ENCODE results near the gene ALG14.
"Not testable (repeated sequence)": the region's sequence is repeated elsewhere in the genome, so short reads cannot be mapped to it uniquely, and the experiment has no call there.

The ALG14 gene

DNA sequence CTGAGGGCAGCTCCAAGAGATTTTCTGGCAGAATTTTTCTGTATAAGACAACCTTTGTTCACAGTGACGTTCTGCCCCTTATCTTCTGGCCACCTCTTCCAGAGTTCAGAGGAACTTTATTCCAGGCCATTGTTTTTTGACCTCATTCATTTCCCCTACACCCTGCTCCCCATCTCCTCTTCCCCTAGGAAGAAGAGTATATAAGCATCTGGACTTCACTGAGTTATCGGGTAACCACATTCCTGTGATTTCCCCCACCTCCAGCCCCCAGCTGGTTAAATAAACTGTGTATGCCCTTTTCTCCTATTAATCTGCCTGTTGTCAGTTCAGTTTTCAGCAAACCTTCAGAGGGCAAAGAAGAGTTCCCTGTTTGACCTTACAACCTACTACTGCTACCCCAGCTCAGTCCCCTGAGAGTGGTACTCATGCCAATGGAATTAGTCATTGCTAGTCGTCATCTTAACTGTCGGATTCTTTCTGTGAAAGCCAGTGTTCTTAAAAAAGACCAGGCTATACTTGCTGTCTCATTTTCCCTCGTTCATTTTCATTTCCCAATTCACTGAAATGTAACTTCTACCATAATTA lies 14.3 kb upstream of the ALG14 start:
- DNase-seq (ENCODE audit: low spot score), result peak; percentile 60

DNA sequence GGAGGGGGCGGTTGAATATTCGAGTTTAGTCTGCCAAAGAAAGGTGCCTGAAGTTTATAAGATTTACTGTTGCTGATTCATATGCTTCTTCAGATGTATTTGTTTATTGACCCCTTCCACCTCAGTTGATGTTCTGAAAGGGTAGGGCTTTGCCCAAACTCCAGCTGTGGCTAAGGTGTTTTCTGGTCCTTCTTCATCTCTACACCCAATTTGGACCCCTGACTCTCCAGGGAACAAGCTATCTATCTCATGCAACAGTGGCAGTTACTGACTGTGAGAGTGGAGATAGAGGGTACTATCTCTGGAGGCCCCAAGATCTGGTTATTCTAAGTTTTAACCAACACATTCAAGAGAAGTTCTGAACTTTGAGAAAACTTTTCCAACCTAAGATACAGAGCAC lies 12.6 kb upstream of the ALG14 start:
- peak; percentile 79 for DNase-seq (ENCODE audit: low spot score)

DNA sequence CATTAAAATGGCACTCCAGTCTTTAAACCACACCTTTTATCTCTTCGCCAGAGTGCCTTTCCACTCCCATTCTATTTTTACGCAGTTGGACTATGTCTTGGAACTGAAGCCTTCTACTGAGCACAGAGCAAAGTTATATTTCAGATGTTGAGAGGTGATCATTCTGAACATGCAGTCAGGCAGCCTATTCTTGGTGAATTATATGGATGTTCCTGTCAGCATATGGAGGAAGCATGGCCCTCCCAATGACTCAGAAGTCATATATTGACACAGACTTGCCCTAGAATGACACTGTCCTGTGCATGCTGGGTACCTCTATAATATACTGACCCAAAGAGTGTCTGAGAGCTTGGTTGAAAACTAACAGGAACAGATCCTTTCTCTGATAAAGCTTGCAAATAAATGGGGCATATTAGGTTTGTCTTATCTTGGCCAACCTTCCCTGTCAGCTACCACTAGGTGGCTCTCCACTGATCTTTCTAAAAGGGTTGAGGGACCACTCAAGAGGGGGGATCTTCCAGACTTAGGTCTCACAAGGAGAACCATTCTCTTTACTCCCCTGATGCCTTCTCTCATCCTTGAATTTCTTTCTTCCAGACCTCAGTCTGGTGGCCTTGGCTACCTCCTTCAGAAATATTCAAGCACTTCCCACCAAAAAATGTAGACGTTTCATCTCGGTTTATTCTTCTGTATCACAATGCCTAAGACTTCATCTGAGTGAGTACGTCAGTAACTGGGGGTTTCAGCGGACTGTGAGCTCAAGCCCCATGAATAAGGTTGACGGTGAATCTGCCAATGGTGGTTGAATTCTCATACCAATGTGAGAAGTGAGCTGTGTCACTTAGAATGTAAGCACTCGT lies 11.8 kb upstream of the ALG14 start:
- peak; percentile 73 for DNase-seq (ENCODE audit: low spot score)

DNA sequence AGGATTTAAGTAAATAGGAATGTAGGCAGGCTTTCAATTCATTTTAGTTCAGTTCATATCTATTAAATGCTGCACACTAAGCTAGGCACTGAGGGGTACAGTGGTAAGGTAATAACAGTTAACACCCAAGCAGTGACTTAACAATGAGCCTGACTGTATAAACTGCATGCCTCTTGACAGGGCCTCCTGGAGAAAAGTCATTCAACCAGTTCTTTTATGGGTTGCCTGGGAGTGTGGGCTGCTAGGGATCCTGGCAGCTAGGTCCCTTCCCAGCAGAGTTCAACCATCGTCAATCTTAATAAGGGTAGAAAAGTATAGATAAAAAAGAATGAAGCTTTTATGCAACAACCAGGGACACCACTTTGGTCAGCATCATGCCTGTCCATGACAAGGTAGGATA lies 8.1 kb upstream of the ALG14 start:
- no peak for DNase-seq (ENCODE audit: low spot score)

DNA sequence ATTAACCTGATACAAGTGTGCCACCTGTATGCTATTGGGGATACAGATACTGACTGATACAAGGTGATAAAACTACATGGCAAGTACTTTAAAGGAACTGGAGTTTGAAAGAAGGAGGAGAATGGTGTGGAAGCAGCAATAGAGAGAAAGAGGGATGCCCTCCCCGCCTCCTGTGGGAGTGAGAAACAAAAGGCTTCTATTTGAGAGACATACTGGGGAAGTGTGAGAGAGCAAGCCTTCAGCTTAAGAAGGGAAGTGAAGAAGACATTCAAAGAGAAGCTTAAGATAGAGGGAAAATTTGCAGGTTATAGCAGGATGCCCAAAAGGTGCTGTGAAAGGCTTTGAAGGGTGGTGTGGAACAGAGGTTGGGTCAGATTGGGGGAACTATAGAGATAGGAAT lies 7.7 kb upstream of the ALG14 start:
- DNase-seq (ENCODE audit: low spot score), result no peak

DNA sequence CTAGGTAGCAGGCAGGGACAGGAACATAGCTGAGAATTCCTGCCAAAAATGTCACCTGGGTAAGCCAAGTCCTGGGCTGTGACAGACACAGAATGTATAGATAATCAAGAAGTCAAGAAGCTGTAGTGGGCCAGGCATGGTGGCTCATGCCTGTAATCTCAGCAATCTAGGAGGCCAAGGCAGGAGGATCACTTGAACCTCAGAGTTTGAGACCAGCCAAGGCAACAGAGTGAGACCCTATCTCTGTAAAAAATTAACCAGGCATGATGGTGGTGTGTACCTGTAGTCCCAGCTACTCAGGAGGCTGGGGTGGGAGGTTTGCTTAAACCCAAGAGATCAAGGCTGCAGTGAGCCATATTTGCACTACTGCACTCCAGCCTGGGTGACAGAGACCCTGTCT lies 3.3 kb upstream of the ALG14 start:
- DNase-seq (ENCODE audit: low spot score), result no peak

DNA sequence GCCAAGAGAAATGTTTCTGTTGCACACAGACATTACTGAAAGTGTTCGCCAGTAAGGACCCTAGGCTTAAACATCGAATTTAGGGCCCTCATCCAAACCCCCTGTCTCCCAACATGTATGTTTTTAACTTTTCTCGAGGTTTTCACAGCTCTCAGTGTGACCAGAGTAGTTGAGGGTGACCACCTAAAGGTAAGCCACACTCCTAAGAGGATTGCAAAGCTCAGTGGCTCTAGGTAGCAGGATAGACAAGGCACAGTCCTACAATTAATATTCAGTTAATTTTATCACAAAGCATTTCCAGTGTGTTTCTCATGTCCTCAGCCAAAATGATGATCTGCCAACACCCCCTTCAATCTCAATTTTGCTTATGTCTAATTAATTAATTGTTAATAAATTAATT lies 695 bp upstream of the ALG14 start:
- DNase-seq (ENCODE audit: low spot score), result no peak

DNA sequence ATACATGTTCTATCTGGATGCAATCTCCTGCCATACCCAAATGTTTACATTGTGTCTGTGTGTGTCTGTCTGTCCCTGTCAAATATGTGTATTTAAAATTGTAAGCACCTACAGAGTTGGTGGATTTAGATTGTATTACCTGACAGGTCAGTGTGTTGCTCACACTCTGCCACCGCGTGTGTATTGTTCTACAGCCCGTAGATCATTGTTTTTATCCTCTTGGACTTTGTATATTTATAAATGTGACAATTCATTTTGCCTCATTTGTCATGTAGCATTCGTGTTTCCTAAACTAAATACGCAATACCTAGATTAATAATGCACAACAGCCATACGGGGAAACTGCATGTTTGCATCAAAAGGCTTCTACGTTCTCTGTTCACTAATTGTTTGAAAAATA lies 634 bp downstream of the ALG14 start:
- DNase-seq (ENCODE audit: low spot score), result no peak

DNA sequence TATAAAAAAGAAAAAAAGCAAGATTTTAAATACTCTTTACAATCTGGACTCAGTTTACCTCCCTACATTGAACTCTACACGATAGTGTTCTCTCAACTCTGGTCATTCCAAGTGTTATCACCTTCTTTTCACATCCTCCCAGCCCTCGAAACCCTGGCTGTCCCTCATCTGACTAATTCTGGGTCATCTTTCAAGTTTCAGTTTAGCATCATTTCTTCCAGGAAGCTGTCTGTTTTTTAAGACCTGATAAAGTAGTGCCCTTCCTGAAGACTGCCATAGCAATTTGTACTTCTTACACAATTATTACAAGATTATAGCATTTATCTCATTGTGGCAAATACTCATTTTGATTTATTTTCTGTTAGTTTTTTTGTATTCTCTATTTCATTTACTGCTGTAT lies 1.2 kb downstream of the ALG14 start:
- DNase-seq (ENCODE audit: low spot score), result no peak

DNA sequence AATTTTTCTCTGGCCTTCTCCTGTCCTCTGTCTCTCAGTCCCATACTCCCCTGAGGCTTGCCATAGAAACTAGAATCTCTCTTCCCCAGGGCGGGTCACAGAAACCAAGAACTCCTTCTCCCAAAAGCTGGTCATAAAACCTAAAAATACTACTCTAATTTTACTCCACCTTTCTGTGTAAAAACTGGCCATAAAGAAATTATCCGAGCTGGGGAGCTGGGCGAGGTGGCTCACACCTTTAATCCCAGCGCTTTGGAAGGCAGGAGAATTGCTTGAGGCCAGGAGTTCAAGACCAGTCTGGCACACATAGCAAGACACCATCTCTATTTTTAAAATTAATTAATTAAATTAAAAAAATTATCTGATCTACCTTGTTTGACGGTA lies 3.0 kb downstream of the ALG14 start:
- no peak for DNase-seq (ENCODE audit: low spot score)

DNA sequence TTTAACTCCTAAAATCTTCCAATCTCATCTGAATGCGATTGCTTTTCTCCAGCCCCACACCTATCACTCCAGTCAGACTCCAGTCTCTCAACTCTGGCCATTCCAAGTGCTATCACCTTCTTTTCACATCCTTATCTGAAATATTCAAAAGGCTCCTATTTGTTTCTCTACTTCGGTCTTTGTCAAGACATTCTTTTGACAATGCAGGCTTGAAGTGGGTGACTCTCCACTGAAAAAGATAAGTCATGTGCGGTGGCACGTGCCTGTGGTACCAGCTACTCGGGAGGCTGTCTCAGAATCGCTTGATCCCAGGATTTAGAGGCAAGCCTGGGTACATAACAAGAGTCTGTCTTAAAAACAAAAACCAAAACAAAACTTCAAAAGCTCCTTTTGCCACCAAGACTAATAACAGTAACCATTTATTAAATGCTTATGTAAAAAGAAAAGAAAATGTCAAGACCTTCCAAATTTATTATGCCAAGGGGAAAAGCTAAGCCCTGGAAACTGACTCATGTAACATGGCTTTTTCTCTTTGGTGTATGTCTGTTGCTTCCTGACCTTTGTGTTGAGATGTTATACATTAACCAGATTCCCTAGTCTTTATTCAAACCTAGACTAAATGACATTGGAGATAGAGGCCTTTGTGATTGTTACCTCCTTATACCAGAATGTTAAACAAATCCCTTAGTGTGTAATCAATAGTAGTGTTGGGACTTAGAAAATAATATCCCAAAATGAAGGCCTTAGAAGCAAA lies 3.6 kb downstream of the ALG14 start:
- DNase-seq (ENCODE audit: low spot score), result no peak

DNA sequence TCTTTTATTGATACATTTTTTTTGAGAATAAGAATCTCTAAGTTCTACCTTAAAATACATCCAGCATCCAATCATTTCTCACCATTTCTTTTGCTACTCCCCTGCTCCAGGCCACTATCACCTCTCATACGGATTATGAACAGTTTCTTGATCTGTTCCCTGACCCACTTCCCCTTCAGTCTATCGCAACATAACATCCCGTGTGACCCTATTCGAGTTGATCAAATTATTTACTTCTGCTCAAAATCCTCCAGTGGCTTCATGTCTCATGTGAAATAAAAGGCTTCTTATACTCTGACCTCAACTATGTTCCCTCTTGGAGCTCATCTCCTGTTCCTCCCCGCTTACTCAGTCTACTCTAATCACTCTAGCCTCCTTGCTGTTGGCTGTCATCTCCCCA lies 5.2 kb downstream of the ALG14 start:
- no peak for DNase-seq (ENCODE audit: low spot score)

DNA sequence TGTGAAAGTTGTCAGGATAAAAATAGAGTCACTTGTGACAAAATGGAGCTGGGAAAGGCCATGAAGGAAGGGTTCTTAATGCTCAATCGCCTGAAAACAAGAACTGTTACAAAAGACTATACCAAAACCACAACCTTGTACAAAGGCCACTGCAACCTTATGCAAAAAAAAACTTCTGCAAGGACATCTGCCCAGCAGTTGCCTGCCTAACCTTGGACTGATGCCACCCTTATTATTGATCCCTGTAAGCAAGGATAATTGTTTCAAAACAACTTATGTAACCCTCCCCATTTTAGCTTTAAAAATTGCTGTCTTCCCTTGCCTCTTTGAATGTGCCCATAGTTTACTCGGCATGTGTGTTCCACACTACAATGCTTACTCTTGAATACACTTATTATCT lies 5.7 kb downstream of the ALG14 start:
- no peak for DNase-seq (ENCODE audit: low spot score)

DNA sequence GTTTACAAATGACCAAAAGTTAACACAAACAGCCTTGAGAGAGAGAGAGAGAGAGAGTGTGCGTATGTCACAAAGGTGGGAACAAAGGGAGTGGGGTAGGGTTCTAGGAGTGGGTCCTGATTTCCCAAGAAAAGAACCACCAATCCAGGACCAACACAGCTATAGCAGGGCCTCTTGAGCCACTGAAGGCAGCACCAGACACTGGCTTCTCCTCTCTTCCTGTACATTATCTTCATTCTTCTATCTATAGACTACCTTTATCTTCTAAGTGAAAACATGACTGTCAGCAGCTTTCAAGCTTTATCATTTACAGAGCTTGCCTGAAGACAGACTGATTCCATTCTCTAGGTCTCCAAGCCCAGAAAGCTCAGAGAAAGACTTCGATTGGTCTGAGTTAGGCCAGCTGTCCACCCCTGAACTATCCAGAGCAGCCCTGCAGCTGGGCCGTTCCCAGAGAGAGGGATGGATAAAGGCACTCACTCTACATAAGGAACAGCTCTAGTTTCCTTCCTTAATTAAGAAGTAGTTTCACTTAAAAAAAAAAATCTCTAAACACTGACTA lies 11.2 kb downstream of the ALG14 start:
- no peak for DNase-seq (ENCODE audit: low spot score)

DNA sequence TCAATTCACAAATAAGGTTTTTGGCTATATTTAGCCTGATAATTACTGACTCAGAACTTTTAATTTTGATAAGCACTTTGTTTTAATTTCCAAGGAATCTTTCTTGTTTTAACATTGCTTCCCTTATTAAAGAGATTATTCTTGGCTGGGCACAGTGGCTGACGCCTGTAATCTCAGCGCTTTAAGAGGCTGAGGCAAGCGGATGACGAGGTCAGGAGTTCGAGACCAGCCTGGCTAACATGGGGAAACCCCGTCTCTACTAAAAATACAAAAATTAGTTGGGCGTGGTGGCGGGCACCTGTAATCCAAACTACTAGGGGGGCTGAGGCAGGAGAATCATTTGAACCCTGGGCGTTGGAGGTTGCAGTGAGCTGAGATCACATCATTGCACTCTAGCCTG lies 13.8 kb downstream of the ALG14 start:
- no peak for DNase-seq (ENCODE audit: low spot score)

DNA sequence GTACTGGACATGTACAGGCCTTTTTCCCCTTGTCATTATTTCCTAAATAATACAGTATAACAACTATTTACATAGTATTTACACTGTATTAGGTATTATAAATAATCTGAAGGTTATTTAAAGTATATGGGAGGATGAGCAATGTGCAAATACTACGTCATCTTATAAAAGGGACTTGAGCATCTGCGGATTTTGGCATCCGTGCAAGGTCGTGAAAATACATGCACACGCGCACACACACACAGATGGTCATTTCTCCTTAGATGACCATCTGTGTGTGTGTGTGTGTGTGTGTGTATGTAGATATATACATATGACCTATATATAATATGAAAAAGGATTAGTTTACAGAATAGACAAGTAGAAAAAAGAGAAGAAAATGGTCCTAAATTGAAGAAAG lies 15.4 kb downstream of the ALG14 start:
- DNase-seq (ENCODE audit: low spot score), result no peak

DNA sequence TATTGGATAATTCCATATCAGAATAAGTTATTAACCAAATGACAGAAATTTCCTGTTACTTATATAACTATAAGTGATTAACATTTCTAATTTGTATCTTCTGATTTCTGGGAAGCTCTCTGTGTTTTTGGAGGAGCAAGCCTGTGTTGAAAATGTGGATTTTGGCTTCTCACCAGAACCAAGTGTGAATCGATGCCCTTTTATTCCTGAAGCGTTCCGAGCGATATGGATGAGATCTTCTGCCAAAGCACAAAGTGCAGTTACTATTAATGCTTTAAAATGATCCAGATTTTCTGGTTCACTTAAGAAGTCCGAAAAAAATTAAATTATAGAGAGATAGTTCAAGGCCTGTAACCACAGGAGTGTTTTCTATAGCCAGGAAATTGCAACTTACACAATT lies 22.8 kb downstream of the ALG14 start:
- DNase-seq (ENCODE audit: low spot score), result no peak

DNA sequence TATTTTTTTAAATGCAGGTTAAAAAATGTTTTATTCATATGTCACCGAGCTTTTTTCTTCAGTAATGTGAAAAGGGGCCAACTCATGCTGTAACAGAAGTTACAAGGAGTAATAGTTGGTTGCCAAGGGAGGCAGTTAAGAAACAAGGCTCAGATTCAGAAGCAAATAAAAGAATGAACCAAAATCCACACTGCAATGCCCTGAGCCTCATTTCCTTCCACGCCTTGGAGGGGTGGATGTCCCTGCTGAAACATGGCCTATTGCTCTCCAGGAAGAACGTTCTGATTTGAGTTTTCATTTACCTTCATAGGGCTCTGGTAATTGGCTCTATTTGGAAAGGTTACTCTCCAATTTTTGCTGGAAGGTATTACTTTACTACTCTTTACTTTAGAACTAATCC lies 24.4 kb downstream of the ALG14 start:
- DNase-seq (ENCODE audit: low spot score), result no peak

DNA sequence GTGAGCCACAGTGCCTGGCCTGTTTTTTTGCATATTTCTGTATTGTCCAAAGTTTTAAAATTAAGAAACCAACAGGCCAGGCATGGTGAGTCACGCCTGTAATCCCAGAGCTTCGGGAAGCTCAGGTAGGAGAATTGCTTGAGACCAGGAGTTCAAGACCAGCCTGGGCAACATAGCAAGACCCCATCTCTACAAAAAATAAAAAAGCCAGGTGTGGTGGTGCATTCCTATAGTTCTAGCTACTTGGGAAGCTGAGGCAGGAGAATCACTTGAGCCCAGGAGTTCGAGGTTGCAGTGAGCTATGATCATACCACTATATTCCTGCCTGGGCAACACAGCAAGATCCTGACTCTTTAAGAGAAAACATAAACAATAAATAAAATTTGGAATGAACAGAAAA lies 25.1 kb downstream of the ALG14 start:
- DNase-seq (ENCODE audit: low spot score), result not testable (repeated sequence)

DNA sequence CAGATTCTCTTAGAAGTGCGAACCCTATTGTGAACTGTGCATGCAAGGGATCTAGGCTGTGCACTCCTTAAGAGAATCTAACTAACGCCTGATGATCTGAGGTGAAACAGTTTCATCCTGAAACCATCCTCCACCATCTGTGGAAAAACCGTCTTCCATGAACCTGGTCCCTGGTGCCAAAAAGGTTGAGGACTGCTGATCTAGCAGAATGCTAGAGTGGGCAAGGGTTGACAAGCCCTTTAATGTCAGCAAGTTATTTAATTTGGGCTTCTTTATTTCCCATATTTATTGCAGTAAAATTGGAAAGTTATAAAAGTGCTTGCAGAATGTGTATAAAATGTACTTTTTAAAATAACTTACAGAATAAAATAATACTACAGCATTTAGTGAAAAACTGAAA lies 26.4 kb downstream of the ALG14 start:
- DNase-seq (ENCODE audit: low spot score), result no peak

DNA sequence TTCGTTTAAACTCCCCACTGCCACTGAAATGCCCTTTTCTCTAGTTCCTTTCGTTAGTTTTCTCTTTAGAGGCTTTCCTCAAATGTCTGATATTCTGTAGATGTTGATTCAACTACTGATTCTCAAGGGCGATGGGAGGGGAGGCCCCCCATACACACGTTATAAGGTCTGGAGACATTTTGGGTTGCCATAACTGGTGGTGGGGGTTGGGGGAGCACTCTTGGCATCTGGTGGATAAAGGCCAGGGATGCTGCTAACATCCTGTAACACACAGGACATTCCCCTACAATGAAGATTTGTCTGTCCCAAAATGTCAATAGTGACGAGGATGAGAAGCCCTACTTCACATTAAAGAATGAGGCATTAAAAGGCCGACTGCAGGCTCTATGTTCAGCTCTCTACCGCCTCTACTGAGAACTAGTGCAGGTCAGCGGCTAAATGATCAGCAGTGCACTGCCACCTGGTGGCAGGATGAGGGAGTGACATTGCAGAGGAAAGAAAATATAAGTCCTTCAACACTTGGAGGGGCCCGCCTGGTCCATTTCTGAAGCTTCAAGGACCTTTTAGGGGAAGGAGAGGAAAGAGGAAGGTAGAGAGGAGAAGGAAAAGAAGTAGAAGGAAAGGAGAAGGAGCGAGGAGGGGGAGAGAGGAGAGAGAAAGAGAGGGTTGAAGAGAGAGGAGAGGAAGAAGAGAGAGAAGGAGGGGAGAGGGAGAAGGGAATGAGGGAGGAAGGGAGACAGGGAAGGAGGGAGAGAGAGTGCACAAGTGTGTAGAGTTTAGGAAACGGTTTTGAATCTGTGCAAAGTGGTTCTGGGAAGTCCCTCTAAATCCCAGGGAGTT lies 29.4 kb downstream of the ALG14 start:
- DNase-seq (ENCODE audit: low spot score), result peak; percentile 91

DNA sequence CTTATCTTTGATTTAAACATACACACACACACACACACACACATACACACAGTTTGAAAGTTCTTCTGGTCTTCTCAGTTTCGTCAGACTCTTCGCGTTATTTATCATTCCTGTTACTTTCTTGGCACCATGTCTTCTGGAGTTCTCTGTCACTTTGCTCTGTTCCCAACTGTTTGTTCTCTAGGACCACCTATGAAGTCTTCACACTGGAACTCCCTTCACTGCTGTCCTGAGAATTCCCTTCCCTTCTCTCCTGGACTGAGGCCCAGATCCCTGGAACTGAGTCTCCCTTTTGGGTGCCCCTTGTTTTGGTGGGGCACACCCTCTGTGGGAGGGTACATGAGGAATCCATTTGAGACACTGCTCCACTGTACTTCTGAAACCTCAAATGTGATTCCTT lies 30.5 kb downstream of the ALG14 start:
- DNase-seq (ENCODE audit: low spot score), result no peak

All from hematopoietic multipotent progenitor cell treated with erythropoietin and hydrocortisone succinate and interleukin-3 and kit ligand, for 15 days (in vitro differentiated cells).